ENCODE measurements around the gene SEPTIN8. TPM values are rescaled to one million over a fixed set of nuclear protein-coding genes. Genes with fewer than 3 reads are reported as not detected.

Gene SEPTIN8
- total and polyA plus RNA-seq, 2 of the 8 experiments (the other 6 are each of a cell fraction or from before 2014, with no cell fraction given) = 21.2 to 33.0 TPM

DNA sequence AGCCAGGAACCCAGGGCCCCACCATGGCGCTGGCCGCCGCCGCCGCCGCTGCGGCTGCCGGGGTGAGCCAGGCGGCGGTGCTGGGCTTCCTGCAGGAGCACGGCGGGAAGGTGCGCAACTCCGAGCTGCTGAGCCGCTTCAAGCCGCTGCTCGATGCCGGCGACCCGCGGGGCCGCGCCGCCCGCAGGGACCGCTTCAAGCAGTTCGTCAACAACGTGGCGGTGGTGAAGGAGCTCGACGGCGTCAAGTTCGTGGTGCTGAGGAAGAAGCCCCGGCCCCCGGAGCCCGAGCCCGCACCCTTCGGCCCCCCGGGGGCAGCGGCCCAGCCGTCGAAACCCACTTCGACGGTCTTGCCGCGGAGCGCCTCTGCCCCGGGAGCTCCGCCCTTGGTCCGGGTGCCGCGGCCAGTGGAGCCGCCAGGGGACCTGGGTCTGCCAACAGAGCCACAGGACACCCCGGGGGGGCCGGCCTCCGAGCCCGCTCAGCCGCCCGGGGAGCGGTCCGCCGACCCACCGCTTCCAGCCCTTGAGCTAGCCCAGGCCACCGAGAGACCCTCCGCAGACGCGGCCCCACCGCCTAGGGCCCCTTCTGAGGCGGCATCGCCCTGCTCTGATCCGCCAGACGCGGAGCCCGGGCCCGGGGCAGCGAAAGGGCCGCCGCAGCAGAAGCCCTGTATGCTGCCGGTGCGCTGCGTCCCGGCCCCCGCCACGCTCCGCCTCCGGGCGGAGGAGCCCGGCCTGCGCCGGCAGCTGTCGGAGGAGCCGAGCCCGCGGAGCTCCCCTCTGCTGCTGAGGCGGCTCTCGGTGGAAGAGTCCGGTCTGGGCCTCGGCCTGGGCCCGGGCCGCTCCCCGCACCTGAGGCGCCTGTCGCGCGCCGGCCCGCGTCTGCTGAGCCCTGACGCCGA, 36.8 kb upstream of the SEPTIN8 start (continued):
- TF ChIP-seq EZH2 (IDR thresholded peaks at IDR 0.05; ENCODE audit: low read depth, low read length, severe bottlenecking) = peak; percentile 54

Measured in H1 (cell line).